Prostate gland (tissue), 2 donors: Measurements from ENCODE around the gene C9orf153.

Experiments
- POLR2AphosphoS5 ChIP-seq: sonication (generic); formaldehyde crosslinking; IDR thresholded peaks from one replicate; pipeline ENCODE4 v1.6.1; 2017; ENCODE audit warnings: antibody characterized with exemption
- TF ChIP-seq, protein P1 (sequence below), 4 experiments: fragments of 200-600 bp in 2 of 4; fragments of 450-650 bp in 2 of 4; sonication (generic) in 2 of 4; IDR thresholded peaks; 1 replicate in 3 of 4; 2 replicates in 1 of 4; pipeline ENCODE4 v1.5.1; 2016 to 2019; ENCODE audit warnings: antibody characterized with exemption in 4 of 4, mild to moderate bottlenecking in 2 of 4, moderate library complexity in 2 of 4

DNA sequence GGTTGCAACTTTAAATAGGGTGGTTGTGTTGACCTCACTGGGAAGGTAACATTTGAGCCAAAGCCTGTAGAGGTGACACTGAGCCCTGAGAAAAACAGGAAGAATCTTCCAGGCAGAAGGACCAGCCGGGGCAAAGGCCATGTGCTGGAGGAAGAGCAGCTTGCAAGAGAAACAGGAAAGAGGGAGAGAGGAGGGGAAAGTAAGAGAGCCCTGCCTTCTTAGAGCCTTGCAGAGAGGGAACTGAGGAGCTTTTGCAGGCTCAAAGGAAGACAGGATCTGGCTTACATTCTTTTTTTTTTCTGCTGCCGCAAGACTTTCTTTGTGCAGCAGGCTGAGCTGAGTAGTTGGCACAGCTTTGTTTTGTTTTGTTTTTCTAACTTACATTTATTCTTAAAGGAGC is 17.4 kb downstream of the C9orf153 start:
- TF ChIP-seq, protein P1, sequence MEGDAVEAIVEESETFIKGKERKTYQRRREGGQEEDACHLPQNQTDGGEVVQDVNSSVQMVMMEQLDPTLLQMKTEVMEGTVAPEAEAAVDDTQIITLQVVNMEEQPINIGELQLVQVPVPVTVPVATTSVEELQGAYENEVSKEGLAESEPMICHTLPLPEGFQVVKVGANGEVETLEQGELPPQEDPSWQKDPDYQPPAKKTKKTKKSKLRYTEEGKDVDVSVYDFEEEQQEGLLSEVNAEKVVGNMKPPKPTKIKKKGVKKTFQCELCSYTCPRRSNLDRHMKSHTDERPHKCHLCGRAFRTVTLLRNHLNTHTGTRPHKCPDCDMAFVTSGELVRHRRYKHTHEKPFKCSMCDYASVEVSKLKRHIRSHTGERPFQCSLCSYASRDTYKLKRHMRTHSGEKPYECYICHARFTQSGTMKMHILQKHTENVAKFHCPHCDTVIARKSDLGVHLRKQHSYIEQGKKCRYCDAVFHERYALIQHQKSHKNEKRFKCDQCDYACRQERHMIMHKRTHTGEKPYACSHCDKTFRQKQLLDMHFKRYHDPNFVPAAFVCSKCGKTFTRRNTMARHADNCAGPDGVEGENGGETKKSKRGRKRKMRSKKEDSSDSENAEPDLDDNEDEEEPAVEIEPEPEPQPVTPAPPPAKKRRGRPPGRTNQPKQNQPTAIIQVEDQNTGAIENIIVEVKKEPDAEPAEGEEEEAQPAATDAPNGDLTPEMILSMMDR (IDR thresholded peaks at IDR 0.05): no peak
- TF ChIP-seq POLR2AphosphoS5: no peak
